ENCODE results near the gene NR5A1. TPM values are rescaled to one million over a fixed set of nuclear protein-coding genes. Genes with fewer than 3 reads are reported as not detected.

NR5A1 gene
- total RNA-seq, 4 donors from 2014 or later, result not detected

DNA sequence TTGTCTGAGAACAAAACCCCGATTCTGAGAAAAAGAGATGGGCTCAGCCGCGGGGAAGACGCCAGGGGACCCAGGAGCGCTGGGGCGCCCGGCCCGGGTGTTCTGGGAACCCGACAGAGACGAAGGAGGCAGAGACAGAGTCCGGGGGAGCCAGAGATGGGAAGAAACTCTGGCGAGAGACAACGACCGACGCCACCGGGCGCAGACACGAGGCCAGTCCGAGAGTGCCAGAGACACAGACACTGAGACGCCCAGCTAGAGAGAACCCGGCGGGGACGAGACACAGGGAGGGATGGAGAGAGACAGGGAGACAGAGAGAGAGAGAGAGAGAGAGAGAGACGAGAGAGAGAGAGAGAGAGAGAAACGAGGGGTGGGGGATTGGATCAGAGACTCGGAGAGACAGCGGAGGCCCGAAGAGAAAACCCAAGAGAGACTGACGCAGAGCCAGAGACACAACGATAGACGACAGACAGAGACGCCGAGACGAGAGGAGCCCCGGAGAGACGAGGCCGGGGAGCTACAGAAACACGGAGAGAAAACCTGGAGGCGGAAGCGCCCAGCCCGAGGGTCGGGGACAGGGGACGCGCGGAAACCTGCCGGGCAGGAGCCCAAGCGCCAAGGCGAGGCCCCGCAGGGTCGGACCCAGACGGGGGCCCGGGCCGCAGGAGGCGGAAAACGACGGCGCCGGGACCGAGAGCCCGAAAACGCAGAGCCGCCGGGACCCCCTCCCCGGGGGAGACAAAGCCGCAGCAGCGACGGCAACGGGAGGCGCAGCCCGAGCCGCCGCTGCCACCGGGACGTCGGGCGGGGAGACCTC is 3.3 kb downstream of the NR5A1 start:
- no peak overlapping the region for H3K27ac ChIP-seq
- H3K4me1 ChIP-seq, result peaks cover 0 to 24% (median 13%) of the 10 kb centered on the region in 3 donors
- no peaks in the 10 kb centered on the region for H3K9me3 ChIP-seq
- WGBS, 2 donors (ENCODE audit: low coverage in 1 of 2), result 7 to 8% methylated on average over 23 to 29 of the region's 76 CpGs
- H3K27me3 ChIP-seq, result peaks cover 83% of the 10 kb centered on the region
- TF ChIP-seq POLR2AphosphoS5 (IDR thresholded peaks at IDR 0.05) (no peak), EP300 (IDR thresholded peaks at IDR 0.05) (no peak), POLR2A (IDR thresholded peaks at IDR 0.05) (no peak)
- TF ChIP-seq, protein P1, sequence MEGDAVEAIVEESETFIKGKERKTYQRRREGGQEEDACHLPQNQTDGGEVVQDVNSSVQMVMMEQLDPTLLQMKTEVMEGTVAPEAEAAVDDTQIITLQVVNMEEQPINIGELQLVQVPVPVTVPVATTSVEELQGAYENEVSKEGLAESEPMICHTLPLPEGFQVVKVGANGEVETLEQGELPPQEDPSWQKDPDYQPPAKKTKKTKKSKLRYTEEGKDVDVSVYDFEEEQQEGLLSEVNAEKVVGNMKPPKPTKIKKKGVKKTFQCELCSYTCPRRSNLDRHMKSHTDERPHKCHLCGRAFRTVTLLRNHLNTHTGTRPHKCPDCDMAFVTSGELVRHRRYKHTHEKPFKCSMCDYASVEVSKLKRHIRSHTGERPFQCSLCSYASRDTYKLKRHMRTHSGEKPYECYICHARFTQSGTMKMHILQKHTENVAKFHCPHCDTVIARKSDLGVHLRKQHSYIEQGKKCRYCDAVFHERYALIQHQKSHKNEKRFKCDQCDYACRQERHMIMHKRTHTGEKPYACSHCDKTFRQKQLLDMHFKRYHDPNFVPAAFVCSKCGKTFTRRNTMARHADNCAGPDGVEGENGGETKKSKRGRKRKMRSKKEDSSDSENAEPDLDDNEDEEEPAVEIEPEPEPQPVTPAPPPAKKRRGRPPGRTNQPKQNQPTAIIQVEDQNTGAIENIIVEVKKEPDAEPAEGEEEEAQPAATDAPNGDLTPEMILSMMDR (IDR thresholded peaks at IDR 0.05), result no peak
- no peak for ATAC-seq
- H3K36me3 ChIP-seq, result no peaks in the 10 kb centered on the region
- peak overlapping the region in 1 of 2 donors; percentile 35 for H3K4me3 ChIP-seq

DNA sequence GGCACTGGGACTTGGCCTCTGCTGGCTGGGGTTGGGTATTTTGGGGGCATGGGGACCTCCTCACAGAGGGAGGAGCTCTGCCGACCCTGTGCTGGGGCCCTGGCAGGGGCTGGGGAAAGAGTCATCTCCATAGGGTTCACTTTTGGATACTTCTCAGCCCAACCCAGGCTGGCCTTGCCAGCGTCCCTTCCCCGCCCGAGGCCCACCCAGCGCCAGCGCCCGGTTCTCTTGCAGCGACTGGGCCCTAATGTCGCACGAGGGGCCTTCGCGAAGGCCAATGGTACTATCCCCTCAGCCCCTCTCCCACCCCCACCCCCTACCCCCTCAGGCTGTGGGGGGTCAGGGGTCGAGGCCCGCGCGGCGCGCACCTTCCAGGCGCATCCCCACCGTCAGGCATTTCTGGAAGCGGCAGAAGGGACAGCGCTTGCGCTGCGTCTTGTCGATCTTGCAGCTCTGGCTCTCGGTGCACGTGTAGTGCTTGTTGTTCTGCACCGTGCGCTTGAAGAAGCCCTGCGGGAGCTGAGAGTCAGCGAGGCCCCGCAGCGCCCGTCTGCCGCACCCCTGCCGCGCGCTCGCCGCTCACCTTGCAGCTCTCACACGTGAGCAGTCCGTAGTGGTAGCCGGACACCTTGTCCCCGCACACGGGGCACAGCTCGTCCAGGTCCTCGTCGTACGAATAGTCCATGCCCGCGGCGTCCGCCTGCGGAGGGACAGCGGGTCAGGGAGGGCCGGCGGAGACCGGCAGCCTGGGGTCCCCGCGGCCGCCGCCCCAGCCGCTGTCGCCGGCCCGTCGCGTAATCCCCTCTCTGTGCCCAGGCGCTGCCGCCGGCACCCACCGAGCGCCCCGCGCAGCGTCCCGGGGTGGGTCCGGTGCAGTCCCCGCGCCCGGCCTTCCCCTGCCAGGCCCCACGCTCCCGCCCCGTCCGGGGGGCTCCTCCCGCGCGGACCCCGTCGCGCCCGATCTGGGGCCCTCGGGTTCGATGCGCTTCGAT is 4.2 kb downstream of the NR5A1 start:
- TF ChIP-seq, protein P1 (IDR thresholded peaks at IDR 0.05), result no peak
- TF ChIP-seq POLR2AphosphoS5 (IDR thresholded peaks at IDR 0.05) (no peak), POLR2A (IDR thresholded peaks at IDR 0.05) (no peak), EP300 (IDR thresholded peaks at IDR 0.05) (no peak)
- Histone ChIP-seq H3K4me3 (peak overlapping the region in 1 of 2 donors; percentile 35), H3K27me3 (peaks cover 91% of the 10 kb centered on the region), H3K27ac (no peak overlapping the region), H3K36me3 (no peaks in the 10 kb centered on the region), H3K9me3 (no peaks in the 10 kb centered on the region), H3K4me1 (peaks cover 0 to 24% (median 13%) of the 10 kb centered on the region in 3 donors)
- ATAC-seq, result no peak
- 2% methylated on average over 11 of the region's 96 CpGs; no CpG with 5 or more reads in 1 of the 2 donors for WGBS, 2 donors (ENCODE audit: low coverage in 1 of 2)

DNA sequence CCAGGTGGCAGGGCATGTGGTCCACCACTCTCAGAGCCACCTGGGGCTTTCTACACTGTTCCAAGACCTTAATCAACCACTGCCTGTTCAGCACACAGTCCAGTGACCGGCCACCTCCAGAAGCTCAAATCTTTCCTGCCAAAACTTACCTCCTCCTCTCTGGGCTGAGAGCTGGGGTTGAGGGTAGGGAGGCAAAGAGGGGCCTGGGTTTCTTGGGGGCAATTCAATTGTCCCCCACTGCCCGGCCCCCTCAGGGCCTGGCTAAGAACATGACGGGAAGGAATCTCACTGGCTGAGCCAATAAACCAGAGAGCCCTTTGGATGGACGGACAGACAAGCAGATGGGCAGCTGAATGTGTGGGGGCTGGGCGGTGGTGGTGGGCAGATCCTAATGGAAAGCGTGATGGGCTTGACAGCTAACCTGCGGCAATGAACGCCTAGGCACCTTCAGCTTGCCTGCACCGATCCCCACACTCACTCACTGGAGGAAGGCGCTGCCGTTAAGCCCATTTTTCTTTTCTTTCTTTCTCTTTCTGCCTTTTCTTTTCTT is 5.4 kb downstream of the NR5A1 start:
- Histone ChIP-seq H3K4me1 (peaks cover 0 to 24% (median 13%) of the 10 kb centered on the region in 3 donors), H3K4me3 (no peak overlapping the region), H3K36me3 (no peaks in the 10 kb centered on the region), H3K27me3 (peaks cover 94% of the 10 kb centered on the region), H3K27ac (no peak overlapping the region), H3K9me3 (no peaks in the 10 kb centered on the region)
- 64 to 68% methylated on average over 3 to 4 of the region's 11 CpGs for WGBS, 2 donors (ENCODE audit: low coverage in 1 of 2)
- TF ChIP-seq, protein P1 (IDR thresholded peaks at IDR 0.05), result no peak
- TF ChIP-seq POLR2A (IDR thresholded peaks at IDR 0.05), result no peak
- no peak for TF ChIP-seq EP300 (IDR thresholded peaks at IDR 0.05)
- no peak for ATAC-seq

DNA sequence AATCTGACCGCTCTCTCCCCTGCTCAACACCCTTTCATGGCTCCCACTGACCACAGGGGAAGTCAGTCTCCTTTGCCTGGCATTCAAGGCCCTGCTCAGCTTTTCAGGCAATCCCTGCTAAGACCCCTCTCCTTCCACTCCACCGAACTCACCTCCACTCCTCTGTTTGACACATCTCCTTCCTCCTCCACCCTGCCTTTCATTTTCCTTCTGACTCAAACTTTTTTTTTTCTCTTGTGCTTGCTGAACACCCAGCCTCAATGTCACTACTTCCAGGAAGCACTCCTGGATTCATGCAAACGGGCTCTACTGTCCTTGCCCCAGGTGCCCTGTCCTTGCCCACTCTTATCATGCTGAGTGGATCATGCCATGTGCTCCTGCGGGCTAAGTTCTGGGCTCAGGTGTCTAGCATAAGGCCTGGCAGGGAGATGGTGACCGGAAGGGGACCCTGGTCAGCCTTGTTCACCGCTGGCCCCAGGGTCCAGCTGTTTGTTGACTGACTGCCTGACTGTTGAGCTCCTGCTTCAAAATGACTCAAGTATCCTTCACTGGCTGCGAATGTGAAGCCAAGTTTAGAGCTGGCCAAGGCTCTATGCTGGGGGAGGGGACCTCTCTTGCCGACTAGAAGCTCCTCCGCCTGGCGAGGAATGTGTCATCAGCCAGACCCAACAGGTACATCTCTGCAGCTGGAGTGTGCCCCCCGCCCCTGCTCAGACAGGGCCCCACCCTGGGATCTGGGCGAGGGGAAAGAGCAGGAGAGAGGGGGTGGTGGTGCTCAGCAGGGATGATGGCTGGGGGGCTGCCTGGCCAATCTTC is 6.2 kb downstream of the NR5A1 start:
- peaks cover 94% of the 10 kb centered on the region for H3K27me3 ChIP-seq
- WGBS, 2 donors (ENCODE audit: low coverage in 1 of 2), result 51 to 100% methylated on average over 3 to 4 of the region's 12 CpGs
- ATAC-seq, result no peak

More for the DNA sequence above, 6.2 kb downstream of the NR5A1 start:
- TF ChIP-seq, protein P1 (IDR thresholded peaks at IDR 0.05), result no peak
- TF ChIP-seq POLR2AphosphoS5 (IDR thresholded peaks at IDR 0.05) (no peak), EP300 (IDR thresholded peaks at IDR 0.05) (no peak), POLR2A (IDR thresholded peaks at IDR 0.05) (no peak)
- Histone ChIP-seq H3K9me3 (no peaks in the 10 kb centered on the region), H3K36me3 (no peaks in the 10 kb centered on the region), H3K4me1 (peaks cover 0 to 24% (median 13%) of the 10 kb centered on the region in 3 donors), H3K27ac (no peak overlapping the region), H3K4me3 (no peak overlapping the region)

All from gastroesophageal sphincter (tissue), 4 donors.